Fibroblast of lung (primary cell): Measurements from ENCODE around the gene PAK6. TPM values are rescaled to one million over a fixed set of nuclear protein-coding genes. Genes with fewer than 3 reads are reported as not detected.
A peak's percentile ranks its signal among the peaks of the same experiment; 100 is the strongest.

Source experiments
- DNase-seq, 2 donors: peaks; one replicate each; pipeline versions ENCODE4 v3.0.0 to v3.0.0-alpha.2; 2010; ENCODE audit warnings: low read depth in 2 of 2
- H2AFZ ChIP-seq: 2 replicates; pipeline ENCODE4 v1.5.1; 2012; ENCODE audit warnings: low read length, control low read depth, inconsistent platforms
- H3K27ac ChIP-seq: 2 replicates; pipeline ENCODE4 v1.5.1; 2011; ENCODE audit warnings: low read length, control low read depth; ENCODE audit not compliant: insufficient read depth
- H3K27me3 ChIP-seq: 2 replicates; pipeline ENCODE4 v1.5.1; 2011; ENCODE audit warnings: mild to moderate bottlenecking, low read length; ENCODE audit not compliant: control insufficient read depth, insufficient read depth
- H3K36me3 ChIP-seq: 2 replicates; pipeline ENCODE4 v1.5.1; 2011; ENCODE audit warnings: low read length; ENCODE audit not compliant: control insufficient read depth, insufficient read depth
- H3K4me1 ChIP-seq: 2 replicates; pipeline ENCODE4 v1.5.1; 2011; ENCODE audit warnings: low read length; ENCODE audit not compliant: control insufficient read depth, insufficient read depth; ENCODE audit errors: extremely low read depth
- H3K4me2 ChIP-seq: 2 replicates; pipeline ENCODE4 v1.5.1; 2011; ENCODE audit warnings: low read length, control low read depth; ENCODE audit not compliant: insufficient read depth; ENCODE audit errors: extremely low read depth
- H3K4me3 ChIP-seq, 4 experiments: fragments of 200-600 bp in 1 of 4; sonication (generic) in 1 of 4; replicated peaks in 1 of 4; 2 replicates each; pipeline ENCODE4 v1.5.1; 2011 to 2016; ENCODE audit warnings: low read length in 4 of 4, low read depth in 3 of 4, mild to moderate bottlenecking in 3 of 4, control low read depth in 2 of 4, inconsistent platforms in 1 of 4, mixed read lengths in 1 of 4; ENCODE audit not compliant: insufficient read depth in 1 of 4; ENCODE audit errors: control extremely low read depth in 1 of 4
- H3K79me2 ChIP-seq: 2 replicates; pipeline ENCODE4 v1.5.1; 2012; ENCODE audit warnings: mild to moderate bottlenecking, low read length, inconsistent platforms; ENCODE audit not compliant: control insufficient read depth, insufficient read depth
- H3K9ac ChIP-seq: 2 replicates; pipeline ENCODE4 v1.5.1; 2011; ENCODE audit warnings: mild to moderate bottlenecking, low read length, control low read depth; ENCODE audit not compliant: insufficient read depth
- H3K9me3 ChIP-seq: 2 replicates; pipeline ENCODE4 v1.5.1; 2012; ENCODE audit warnings: low read depth, low read length; ENCODE audit not compliant: control insufficient read depth, insufficient read depth
- H4K20me1 ChIP-seq: 2 replicates; pipeline ENCODE4 v1.5.1; 2011; ENCODE audit warnings: low read length; ENCODE audit not compliant: control insufficient read depth, insufficient read depth; ENCODE audit errors: extremely low read depth
- CTCF ChIP-seq, 2 donors: IDR thresholded peaks in 1 of 2; conservative IDR thresholded peaks in 1 of 2; 1 replicate in 1 of 2; 2 replicates in 1 of 2; pipeline ENCODE4 v1.5.1; 2011 to 2012; ENCODE audit warnings: low read length in 2 of 2, control low read depth in 1 of 2, inconsistent platforms in 1 of 2, low read depth in 1 of 2, mild to moderate bottlenecking in 1 of 2
- EZH2 ChIP-seq: IDR thresholded peaks from 2 replicates; pipeline ENCODE4 v1.5.1; 2012; ENCODE audit warnings: low read length, control low read depth, mild to moderate bottlenecking; ENCODE audit errors: missing control alignments
- polyA plus RNA-seq, 2 donors: library from polyadenylated mRNA; depleted of rRNA in 1 of 2; stranded (reverse) in 1 of 2; unstranded in 1 of 2; fragments of >200 nt; gene quantifications; 2 replicates each; pipeline ENCODE4 v1.2.1, GENCODE V29; 2011 to 2012; ENCODE audit warnings: missing spikeins in 1 of 2
- total RNA-seq: library from RNA; depleted of rRNA; stranded (reverse); fragments of >200 nt; gene quantifications from 2 replicates; pipeline ENCODE4 v1.2.1, GENCODE V29; 2014

The PAK6 gene
- total and polyA plus RNA-seq, 2 donors (not counting 1 experiment from before 2014, with no cell fraction given): 0.03 TPM; not detected in 1

GRCh38 chr15:40232625-40233070 is 6.2 kb upstream of the PAK6 start:
- no peaks in the 10 kb centered on the region for H3K79me2 ChIP-seq
- H3K9ac ChIP-seq: no peak overlapping the region
- H3K36me3 ChIP-seq: no peaks in the 10 kb centered on the region
- H3K4me1 ChIP-seq: no peaks in the 10 kb centered on the region
- peak overlapping the region; percentile 15 for H2AFZ ChIP-seq
- no peak overlapping the region for H3K27ac ChIP-seq
- peak; percentile 25 to 30 for DNase-seq
- H3K4me3 ChIP-seq: no peak overlapping the region
- no peaks in the 10 kb centered on the region for H3K27me3 ChIP-seq
- TF ChIP-seq EZH2 (no peak), CTCF (conservative IDR thresholded peaks at IDR 0.05 in 1 of 2, IDR thresholded peaks at IDR 0.05 in 1 of 2; ENCODE audit: low read depth in 1 of 2, low read length in 2 of 2) (no peak)
- no peaks in the 10 kb centered on the region for H4K20me1 ChIP-seq
- H3K9me3 ChIP-seq: no peaks in the 10 kb centered on the region
- H3K4me2 ChIP-seq: no peak overlapping the region

- Histone ChIP-seq H3K9ac (no peak overlapping the region), H3K79me2 (no peaks in the 10 kb centered on the region), H4K20me1 (no peaks in the 10 kb centered on the region), H3K9me3 (no peaks in the 10 kb centered on the region), H3K36me3 (no peaks in the 10 kb centered on the region), H3K4me2 (no peak overlapping the region), H3K27ac (no peak overlapping the region), H2AFZ (no peak overlapping the region), H3K4me1 (peaks cover under 1% of the 10 kb centered on the region), H3K27me3 (no peaks in the 10 kb centered on the region), H3K4me3 (no peak overlapping the region)
- DNase-seq: peak in 1 of 2 donors; percentile 45
- TF ChIP-seq CTCF (conservative IDR thresholded peaks at IDR 0.05 in 1 of 2, IDR thresholded peaks at IDR 0.05 in 1 of 2; ENCODE audit: low read depth in 1 of 2, low read length in 2 of 2): no peak
- no peak for TF ChIP-seq EZH2
Measured at GRCh38 chr15:40233727-40234577, 4.9 kb upstream of the PAK6 start.

GRCh38 chr15:40234783-40235182 is 4.1 kb upstream of the PAK6 start:
- Histone ChIP-seq H3K4me3 (no peak overlapping the region), H3K27me3 (no peaks in the 10 kb centered on the region), H3K79me2 (no peaks in the 10 kb centered on the region), H3K4me2 (no peak overlapping the region), H3K9me3 (no peaks in the 10 kb centered on the region), H3K27ac (no peak overlapping the region), H4K20me1 (no peaks in the 10 kb centered on the region), H3K36me3 (no peaks in the 10 kb centered on the region), H3K9ac (no peak overlapping the region), H2AFZ (no peak overlapping the region), H3K4me1 (peaks cover 4% of the 10 kb centered on the region)
- no peak for DNase-seq
- TF ChIP-seq CTCF (conservative IDR thresholded peaks at IDR 0.05 in 1 of 2, IDR thresholded peaks at IDR 0.05 in 1 of 2; ENCODE audit: low read depth in 1 of 2, low read length in 2 of 2): no peak
- no peak for TF ChIP-seq EZH2
